Mesothelial cell of epicardium (in vitro differentiated cells): ENCODE measurements around the gene SOX10. TPM values are rescaled to one million over a fixed set of nuclear protein-coding genes. Genes with fewer than 3 reads are reported as not detected.
A peak's percentile ranks its signal among the peaks of the same experiment; 100 is the strongest.

Source experiments
- DNase-seq, 2 experiments: peaks; one replicate each; pipeline ENCODE4 v3.0.0; 2021; ENCODE audit warnings: low spot score in 2 of 2; ENCODE audit not compliant: unreplicated experiment in 2 of 2
- H3K27ac Mint-ChIP-seq: 2 replicates; pipeline ENCODE4 v1.8.0; 2021; ENCODE audit warnings: mixed read lengths
- H3K27me3 Mint-ChIP-seq: 2 replicates; pipeline ENCODE4 v1.8.0; 2021; ENCODE audit warnings: low read depth, mixed read lengths
- H3K36me3 Mint-ChIP-seq: 2 replicates; pipeline ENCODE4 v1.8.0; 2021; ENCODE audit warnings: mixed read lengths
- H3K4me1 Mint-ChIP-seq: 2 replicates; pipeline ENCODE4 v1.8.0; 2021; ENCODE audit warnings: mixed read lengths
- H3K4me3 Mint-ChIP-seq: 2 replicates; pipeline ENCODE4 v1.8.0; 2021; ENCODE audit warnings: mild to moderate bottlenecking, moderate library complexity, mixed read lengths
- H3K9me3 Mint-ChIP-seq: 2 replicates; pipeline ENCODE4 v1.8.0; 2021; ENCODE audit warnings: mixed read lengths
- CTCF ChIP-seq: fragments of 200-600 bp; sonication (generic); IDR thresholded peaks from one replicate; pipeline ENCODE4 v1.5.0; 2021; ENCODE audit warnings: antibody characterized with exemption; ENCODE audit not compliant: unreplicated experiment
- total RNA-seq: library from RNA; stranded (reverse); gene quantifications from 3 replicates; pipeline ENCODE4 v1.2.1, GENCODE V29; 2021

SOX10 gene
- total RNA-seq, 1 donor from 2014 or later, result 0.09 TPM

- Mint-ChIP-seq H3K27ac (no peak overlapping the region), H3K4me3 (no peak overlapping the region), H3K36me3 (peaks cover 21% of the 10 kb centered on the region), H3K4me1 (no peaks in the 10 kb centered on the region), H3K9me3 (no peaks in the 10 kb centered on the region), H3K27me3 (no peaks in the 10 kb centered on the region)
- no peak for TF ChIP-seq CTCF
- DNase-seq, result no peak
Measured at GRCh38 chr22:37943825-37944198, 40.5 kb downstream of the SOX10 start.

GRCh38 chr22:37943136-37943824 is 41.1 kb downstream of the SOX10 start:
- peaks cover 21% of the 10 kb centered on the region for H3K36me3 Mint-ChIP-seq
- no peak for TF ChIP-seq CTCF
- no peak overlapping the region for H3K27ac Mint-ChIP-seq

GRCh38 chr22:37942133-37942532 is 42.2 kb downstream of the SOX10 start:
- Mint-ChIP-seq H3K27ac (no peak overlapping the region), H3K4me1 (no peaks in the 10 kb centered on the region), H3K36me3 (peaks cover 29% of the 10 kb centered on the region), H3K27me3 (no peaks in the 10 kb centered on the region), H3K9me3 (no peaks in the 10 kb centered on the region), H3K4me3 (no peak overlapping the region)
- no peak for TF ChIP-seq CTCF
- DNase-seq, result no peak

More at GRCh38 chr22:37943136-37943824, 41.1 kb downstream of the SOX10 start:
- Mint-ChIP-seq H3K4me1 (no peaks in the 10 kb centered on the region), H3K27me3 (no peaks in the 10 kb centered on the region), H3K9me3 (no peaks in the 10 kb centered on the region), H3K4me3 (no peak overlapping the region)
- no peak for DNase-seq

GRCh38 chr22:37940698-37941376 is 43.5 kb downstream of the SOX10 start:
- H3K36me3 Mint-ChIP-seq, result peaks cover 34% of the 10 kb centered on the region
- no peak for TF ChIP-seq CTCF
- no peaks in the 10 kb centered on the region for H3K4me1 Mint-ChIP-seq
- H3K4me3 Mint-ChIP-seq, result no peak overlapping the region
- no peak overlapping the region for H3K27ac Mint-ChIP-seq
- H3K9me3 Mint-ChIP-seq, result no peaks in the 10 kb centered on the region
- H3K27me3 Mint-ChIP-seq, result no peaks in the 10 kb centered on the region
- DNase-seq, result no peak

GRCh38 chr22:37933711-37934376 is 50.5 kb downstream of the SOX10 start:
- H3K9me3 Mint-ChIP-seq, result no peaks in the 10 kb centered on the region
- peak; percentile 67 for TF ChIP-seq CTCF
- no peaks in the 10 kb centered on the region for H3K27me3 Mint-ChIP-seq
- peaks cover 25% of the 10 kb centered on the region for H3K36me3 Mint-ChIP-seq
- H3K27ac Mint-ChIP-seq, result no peak overlapping the region
- no peak overlapping the region for H3K4me3 Mint-ChIP-seq
- H3K4me1 Mint-ChIP-seq, result peaks cover 2% of the 10 kb centered on the region
- DNase-seq, result peak; percentile 59 to 80
